ENCODE results near the gene HOMER3.
"Not testable (repeated sequence)": the region's sequence is repeated elsewhere in the genome, so short reads cannot be mapped to it uniquely, and the experiment has no call there.

HOMER3 gene

GRCh38 chr19:18952364-18953003 lies 11.5 kb upstream of the HOMER3 start:
- not testable (repeated sequence) for DNase-seq (ENCODE audit: low spot score)

- no peak for DNase-seq (ENCODE audit: low spot score)
Observed at GRCh38 chr19:18951721-18952281, 10.8 kb upstream of the HOMER3 start.

- no peak for DNase-seq (ENCODE audit: low spot score)
Observed at GRCh38 chr19:18949858-18950257, 8.8 kb upstream of the HOMER3 start.

GRCh38 chr19:18948976-18949356 lies 7.9 kb upstream of the HOMER3 start:
- no peak for DNase-seq (ENCODE audit: low spot score)

- peak; percentile 70 for DNase-seq (ENCODE audit: low spot score)
Observed at GRCh38 chr19:18948075-18948975, 7.3 kb upstream of the HOMER3 start.

- DNase-seq (ENCODE audit: low spot score), result no peak
Observed at GRCh38 chr19:18946918-18947317, 5.9 kb upstream of the HOMER3 start.

GRCh38 chr19:18946335-18946734 lies 5.3 kb upstream of the HOMER3 start:
- DNase-seq (ENCODE audit: low spot score), result no peak

- no peak for DNase-seq (ENCODE audit: low spot score)
Observed at GRCh38 chr19:18945297-18945696, 4.3 kb upstream of the HOMER3 start.

GRCh38 chr19:18943465-18943864 lies 2.4 kb upstream of the HOMER3 start:
- DNase-seq (ENCODE audit: low spot score), result no peak

- DNase-seq (ENCODE audit: low spot score), result no peak
Observed at GRCh38 chr19:18942692-18943091, 1.7 kb upstream of the HOMER3 start.

GRCh38 chr19:18941628-18942354 lies 774 bp upstream of the HOMER3 start:
- no peak for DNase-seq (ENCODE audit: low spot score)

GRCh38 chr19:18939922-18940768 lies 872 bp downstream of the HOMER3 start:
- peak; percentile 29 for DNase-seq (ENCODE audit: low spot score)

GRCh38 chr19:18939163-18939562 lies 1.9 kb downstream of the HOMER3 start:
- DNase-seq (ENCODE audit: low spot score), result no peak

GRCh38 chr19:18933297-18933696 lies 7.7 kb downstream of the HOMER3 start:
- no peak for DNase-seq (ENCODE audit: low spot score)

- DNase-seq (ENCODE audit: low spot score), result peak; percentile 74
Observed at GRCh38 chr19:18932216-18932841, 8.7 kb downstream of the HOMER3 start.

- DNase-seq (ENCODE audit: low spot score), result no peak
Observed at GRCh38 chr19:18931316-18932162, 9.5 kb downstream of the HOMER3 start.

GRCh38 chr19:18929311-18929710 lies 11.7 kb downstream of the HOMER3 start:
- no peak for DNase-seq (ENCODE audit: low spot score)

- no peak for DNase-seq (ENCODE audit: low spot score)
Observed at GRCh38 chr19:18928018-18928805, 12.8 kb downstream of the HOMER3 start.

GRCh38 chr19:18924684-18925213 lies 16.3 kb downstream of the HOMER3 start:
- no peak for DNase-seq (ENCODE audit: low spot score)
